NOMO-1 (cell line): ENCODE results near the gene HRAS.

Source experiments
- DNase-seq, 2 experiments: peaks; one replicate each; lab custom pipeline; 2025; ENCODE audit not compliant: unreplicated experiment in 2 of 2; lab: John Stamatoyannopoulos, UW

HRAS gene

DNA sequence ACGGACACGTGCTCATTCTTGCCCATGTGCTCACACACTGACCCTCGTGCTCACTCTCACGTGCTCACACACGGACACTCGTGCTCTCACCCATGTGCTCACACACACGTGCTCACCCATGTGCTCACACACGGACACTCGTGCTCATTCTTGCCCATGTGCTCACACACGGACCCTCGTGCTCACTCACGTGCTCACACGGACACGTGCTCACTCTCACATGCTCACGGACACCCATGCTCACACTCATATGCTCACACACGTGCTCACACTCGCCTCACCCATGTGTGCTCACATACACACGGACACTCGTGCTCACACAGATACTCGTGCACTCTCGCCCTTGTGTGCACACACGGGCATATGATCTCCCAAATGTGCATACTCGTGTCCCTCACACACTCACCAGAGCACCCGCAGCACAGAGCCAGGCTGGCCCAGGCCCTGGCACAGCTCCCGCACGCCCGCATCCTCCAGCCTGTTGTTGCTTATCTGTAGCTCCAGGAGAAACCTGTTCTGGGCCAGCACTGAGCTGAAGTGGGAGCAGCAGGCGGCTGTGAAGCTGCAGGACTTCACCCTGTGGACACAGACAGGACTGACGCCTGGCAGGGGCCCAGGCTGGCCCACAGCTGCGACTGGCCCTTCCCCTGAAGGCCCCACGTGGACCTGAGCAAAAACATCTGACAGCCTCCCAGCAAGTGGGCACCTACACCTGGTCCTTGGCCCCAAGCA is 37.6 kb downstream of the HRAS start:
- no peak for DNase-seq

DNA sequence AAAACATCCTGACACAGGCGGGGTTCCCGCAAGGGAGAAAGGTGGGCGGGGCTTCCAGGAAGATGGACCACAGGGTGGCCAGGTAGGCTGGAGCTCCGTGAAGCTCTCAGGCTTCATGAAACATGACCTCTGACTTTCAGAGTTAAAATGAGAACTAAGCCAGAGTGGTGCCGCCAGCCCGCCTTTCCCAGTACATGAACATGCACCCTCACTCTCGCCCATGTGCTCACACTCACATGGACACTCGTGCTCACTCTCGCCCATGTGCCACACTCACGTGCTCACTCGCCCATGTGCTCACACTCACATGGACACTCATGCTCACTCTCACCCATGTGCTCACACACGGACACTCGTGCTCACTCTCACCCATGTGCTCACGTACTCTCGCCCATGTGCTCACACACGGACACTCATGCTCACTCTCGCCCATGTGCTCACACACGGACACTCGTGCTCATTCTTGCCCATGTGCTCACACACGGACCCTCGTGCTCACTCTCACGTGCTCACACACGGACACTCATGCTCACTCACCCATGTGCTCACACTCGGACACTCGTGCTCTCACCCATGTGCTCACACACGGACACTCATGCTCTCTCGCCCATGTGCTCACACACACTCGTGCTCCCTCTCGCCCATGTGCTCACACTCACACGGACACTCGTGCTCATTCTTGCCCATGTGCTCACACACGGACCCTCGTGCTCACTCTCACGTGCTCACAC is 38.4 kb downstream of the HRAS start:
- no peak for DNase-seq

DNA sequence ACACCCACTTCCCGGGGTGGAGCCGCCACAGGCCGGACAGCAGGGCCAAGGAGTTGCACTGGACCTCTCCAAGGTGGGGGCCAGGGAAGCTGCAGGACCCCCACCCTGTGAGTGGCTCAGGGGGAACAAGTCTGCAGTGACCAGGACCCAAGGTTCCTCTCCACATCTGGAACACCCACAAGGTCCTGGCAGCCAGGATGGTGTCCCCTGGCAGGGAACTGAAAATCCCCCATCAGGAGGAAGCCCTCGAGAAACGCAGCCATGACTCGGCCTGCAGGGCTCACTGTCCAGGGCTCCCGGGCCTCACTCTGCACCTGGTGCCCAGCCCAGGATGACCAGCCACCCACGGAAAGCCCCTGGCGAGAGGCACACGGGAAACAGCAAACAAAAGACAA is 39.8 kb downstream of the HRAS start:
- DNase-seq = no peak

DNA sequence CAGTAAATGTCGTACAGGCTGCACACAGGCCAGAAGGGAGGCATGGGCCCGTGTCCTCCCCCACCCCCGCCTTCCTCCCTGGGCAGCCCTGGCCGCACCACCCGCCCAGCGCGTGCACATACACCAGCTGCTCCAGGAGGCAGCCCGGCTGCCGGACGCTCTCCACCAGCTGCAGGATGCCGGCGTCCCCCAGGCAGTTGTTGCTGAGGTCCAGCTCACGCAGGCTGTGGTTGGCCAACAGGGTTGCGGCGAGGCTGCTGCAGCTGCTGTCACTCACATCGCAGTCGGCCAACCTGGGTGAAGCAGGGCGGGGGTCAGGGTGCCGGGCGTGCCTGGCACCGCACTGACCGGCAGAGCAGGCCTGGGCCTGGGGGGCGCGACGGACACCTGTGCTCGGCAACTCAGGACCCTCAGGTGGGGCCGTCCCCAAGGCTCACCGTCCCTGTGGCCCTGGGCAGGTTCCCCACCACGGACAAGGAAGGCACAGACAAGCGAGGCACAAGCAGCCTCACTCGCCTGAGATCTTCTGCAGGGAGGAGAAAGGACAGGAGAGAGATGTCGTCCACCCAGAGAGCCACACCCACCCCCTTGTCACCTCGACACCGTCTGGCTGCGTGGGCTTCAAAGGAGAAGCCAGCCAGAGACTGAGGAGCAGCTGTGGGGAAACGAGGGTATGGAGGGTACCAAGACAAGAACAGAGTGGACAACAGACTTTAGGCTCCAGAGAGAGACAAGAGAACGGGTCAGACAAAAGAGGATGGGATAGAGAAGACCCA is 40.4 kb downstream of the HRAS start:
- no peak for DNase-seq

DNA sequence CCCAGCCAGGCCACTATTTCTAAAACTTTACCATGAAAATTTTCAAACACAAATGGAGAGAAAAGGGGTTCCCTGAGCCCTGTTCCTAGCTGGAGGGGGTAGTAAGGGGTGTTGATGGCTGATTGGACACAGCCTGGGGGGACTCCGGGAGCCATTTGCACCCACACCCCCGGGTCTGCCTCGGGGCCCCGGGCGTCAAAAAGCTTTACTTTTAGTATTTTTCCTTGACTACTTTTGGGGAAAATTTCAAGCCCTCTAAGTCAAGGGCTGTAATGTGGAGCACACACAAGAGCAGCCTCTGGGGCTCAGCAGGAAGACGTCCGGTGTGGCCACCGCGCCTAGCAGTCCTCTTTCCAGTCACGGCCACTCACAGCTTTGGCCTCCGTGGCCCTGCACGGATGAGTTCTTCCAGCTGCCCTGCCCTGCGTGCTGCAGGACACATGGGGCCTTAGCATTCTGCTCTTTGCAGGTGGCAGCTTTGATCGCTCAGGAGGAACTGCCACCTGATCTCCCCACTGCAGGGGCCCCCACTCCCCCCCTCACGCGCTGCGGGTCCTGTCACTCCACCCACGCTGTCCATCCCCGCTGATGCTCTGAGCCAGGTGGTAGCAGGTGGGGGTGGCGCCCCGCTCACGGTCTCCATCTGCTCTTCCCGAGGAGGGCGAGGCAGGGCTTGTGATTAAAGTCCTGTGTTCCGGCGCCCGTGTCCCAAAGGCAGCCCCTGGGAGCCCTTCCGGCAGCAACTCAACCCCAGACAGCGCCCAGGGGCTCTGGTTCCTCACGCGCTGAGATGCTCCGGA is 42.7 kb downstream of the HRAS start:
- DNase-seq = no peak

DNA sequence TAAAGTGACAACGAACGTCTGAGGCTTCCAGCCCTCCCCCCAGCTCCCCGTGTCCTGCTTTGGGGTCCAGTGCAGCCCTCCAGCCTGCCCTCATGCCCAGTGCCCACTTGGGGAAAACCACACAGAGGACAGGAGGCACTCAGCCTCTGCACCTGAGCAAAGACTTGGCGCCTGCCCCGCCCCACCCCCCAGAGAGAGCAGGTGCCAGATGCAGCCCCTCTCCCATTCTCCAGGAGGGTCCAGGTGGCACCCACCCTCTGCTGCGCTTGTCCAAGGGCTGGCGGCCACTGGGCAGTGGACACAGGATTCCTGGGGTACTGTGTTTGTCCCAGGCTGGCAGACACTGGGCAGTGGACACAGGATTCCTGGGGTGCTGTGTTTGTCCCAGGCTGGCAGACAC is 44.0 kb downstream of the HRAS start:
- DNase-seq = no peak

DNA sequence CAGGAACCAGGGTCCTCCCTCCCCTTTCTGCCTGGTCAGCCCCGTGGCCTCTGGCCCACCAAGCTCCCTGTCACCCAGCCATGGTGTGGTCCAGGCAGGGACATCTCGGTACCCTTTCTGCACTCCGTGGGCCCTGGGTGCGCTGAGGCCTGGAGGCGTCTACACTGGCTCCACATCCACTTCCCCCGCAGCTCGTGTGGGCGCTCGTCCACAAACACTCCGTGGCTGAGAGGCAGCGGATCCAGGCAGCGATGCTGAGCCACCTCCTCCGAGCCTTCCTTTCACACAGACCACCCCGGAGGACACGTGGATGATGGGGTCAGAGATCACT is 44.5 kb downstream of the HRAS start:
- DNase-seq = no peak

- no peak for DNase-seq
These were observed 45.0 kb downstream of the HRAS start for GRCh38 chr11:490186-490929.

GRCh38 chr11:489610-490185 is 45.7 kb downstream of the HRAS start:
- no peak for DNase-seq

- no peak for DNase-seq
These were observed 46.4 kb downstream of the HRAS start for GRCh38 chr11:488992-489391.

GRCh38 chr11:488579-488978 is 46.8 kb downstream of the HRAS start:
- no peak for DNase-seq

GRCh38 chr11:488062-488461 is 47.3 kb downstream of the HRAS start:
- no peak for DNase-seq

- DNase-seq = no peak
These were observed 47.8 kb downstream of the HRAS start for GRCh38 chr11:487571-488021.

DNA sequence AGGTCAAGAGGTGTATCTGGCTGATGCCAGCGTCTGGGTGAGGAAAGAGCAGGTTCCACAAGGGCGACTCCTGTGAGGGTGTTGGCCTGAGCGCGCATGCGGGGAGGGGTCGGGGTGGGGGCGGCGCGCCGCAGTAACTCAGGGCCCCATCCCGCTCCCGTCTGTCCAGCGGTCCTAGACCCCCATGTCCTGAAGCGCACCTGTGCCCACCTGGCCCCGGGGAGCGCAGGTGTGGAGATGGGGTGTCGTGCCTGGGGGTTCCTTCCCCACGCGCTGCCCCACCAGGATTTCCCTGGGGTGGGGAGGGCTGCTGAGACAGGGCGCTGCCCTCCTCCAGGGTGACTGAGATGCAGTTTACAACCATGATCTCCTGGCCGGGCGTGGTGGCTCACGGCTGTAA is 49.2 kb downstream of the HRAS start:
- DNase-seq = no peak

- no peak for DNase-seq
These were observed 50.8 kb downstream of the HRAS start for GRCh38 chr11:484616-485015.
